Stimulated activated CD4-positive, alpha-beta T cell treated with anti-CD3 and anti-CD28 coated beads, Interleukin-1b, Interleukin-23, amount 100 ng/mL, for 4 hours (primary cell): ENCODE results near the gene B4GALNT1.
A peak's percentile ranks its signal among the peaks of the same experiment; 100 is the strongest.
"Not testable (repeated sequence)": the region's sequence is repeated elsewhere in the genome, so short reads cannot be mapped to it uniquely, and the experiment has no call there.

ENCODE experiments used
- DNase-seq, 2 donors: peaks; one replicate each; pipeline ENCODE4 v3.0.0-alpha.2; 2020; ENCODE audit warnings: low read depth in 2 of 2

Gene B4GALNT1

GRCh38 chr12:57609101-57609780 lies 23.8 kb downstream of the B4GALNT1 start:
- no peak for DNase-seq

DNA sequence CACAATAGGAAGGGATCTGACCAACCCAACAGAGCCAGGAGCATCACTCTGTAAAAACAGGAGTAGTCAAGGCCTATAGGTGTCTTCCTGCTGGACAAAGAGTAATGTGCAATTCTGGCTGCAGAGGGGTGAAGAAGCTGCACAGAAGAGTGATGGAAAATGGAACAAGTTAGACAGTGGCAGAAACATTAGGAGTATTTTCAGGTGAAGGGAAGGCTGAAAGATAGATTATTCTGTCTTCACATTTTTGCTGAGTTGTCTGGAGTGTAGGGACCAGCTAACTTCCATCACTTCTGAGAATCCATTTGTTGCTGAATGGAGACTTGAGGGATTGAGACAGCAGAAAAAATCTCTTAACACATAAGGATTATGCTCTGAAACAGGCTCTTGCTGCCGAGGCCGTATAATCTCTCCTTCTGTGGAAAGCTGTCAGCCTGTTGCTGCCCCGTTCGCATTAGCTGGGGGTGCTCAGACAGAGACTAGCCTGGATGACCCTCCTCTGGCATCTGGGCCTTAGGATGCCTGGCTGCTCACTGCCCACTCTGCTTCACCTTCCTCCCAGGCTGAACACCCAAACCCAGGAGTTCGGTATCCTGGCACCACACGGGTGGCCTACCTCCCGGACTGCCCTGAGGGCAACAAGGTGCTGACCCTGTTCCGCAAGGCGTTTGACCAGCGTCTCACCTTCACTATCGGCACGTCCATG lies 24.9 kb downstream of the B4GALNT1 start:
- no peak for DNase-seq

GRCh38 chr12:57606821-57607220 lies 26.2 kb downstream of the B4GALNT1 start:
- no peak for DNase-seq

DNA sequence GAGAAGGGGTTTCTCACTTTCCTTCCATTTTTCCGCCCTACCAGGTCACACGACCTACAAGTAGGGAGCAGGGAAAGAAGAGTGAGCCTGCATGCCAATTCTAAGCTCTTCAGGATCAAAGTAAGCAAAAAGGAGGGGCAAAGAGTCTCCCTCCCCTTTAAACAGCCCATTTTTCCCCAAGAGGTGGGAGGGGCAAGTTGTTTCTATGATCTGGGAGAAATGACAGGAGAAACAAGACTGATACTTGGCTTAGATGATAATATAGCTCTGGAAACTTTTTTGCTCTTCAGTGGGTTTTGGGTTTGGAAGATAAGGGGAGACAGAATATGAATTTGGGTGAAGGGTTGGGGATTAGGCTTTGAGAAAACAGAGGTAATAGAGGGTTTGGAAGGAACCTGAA lies 26.6 kb downstream of the B4GALNT1 start:
- DNase-seq, result no peak

GRCh38 chr12:57605811-57606311 lies 27.1 kb downstream of the B4GALNT1 start:
- no peak for DNase-seq

GRCh38 chr12:57604992-57605810 lies 27.8 kb downstream of the B4GALNT1 start:
- DNase-seq, result no peak

GRCh38 chr12:57604454-57604991 lies 28.5 kb downstream of the B4GALNT1 start, which contains the start of gene DTX3:
Gene DTX3 (plus strand): TSS chr12:57604824. CDS start chr12:57606518, 1,694 bp downstream.
- no peak for DNase-seq

GRCh38 chr12:57603815-57604453 lies 29.1 kb downstream of the B4GALNT1 start:
- DNase-seq, result no peak

GRCh38 chr12:57603324-57603723 lies 29.7 kb downstream of the B4GALNT1 start:
- no peak for DNase-seq

GRCh38 chr12:57602544-57602943 lies 30.5 kb downstream of the B4GALNT1 start:
- no peak for DNase-seq

DNA sequence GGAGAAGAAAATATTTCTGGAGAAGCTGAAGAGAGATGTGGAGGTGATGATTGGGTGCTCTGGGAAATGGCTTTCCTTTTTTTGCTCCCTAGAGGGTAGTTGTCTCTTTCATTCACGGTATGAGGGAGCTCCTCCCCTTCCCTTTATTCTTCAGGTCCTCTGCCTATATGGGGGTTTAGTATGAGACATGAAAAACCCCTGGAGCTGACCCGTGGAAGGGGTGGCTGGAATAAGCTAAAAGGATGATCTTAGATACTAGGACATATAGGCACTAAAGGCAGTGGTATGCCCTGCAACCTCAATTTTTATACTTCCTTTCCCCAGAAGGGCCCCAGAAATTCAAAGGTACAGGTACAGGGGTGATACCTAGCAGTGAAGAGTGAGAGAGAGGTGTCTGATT lies 32.6 kb downstream of the B4GALNT1 start:
- DNase-seq, result no peak

- no peak for DNase-seq
Observed at GRCh38 chr12:57593187-57593586, 39.8 kb downstream of the B4GALNT1 start.

DNA sequence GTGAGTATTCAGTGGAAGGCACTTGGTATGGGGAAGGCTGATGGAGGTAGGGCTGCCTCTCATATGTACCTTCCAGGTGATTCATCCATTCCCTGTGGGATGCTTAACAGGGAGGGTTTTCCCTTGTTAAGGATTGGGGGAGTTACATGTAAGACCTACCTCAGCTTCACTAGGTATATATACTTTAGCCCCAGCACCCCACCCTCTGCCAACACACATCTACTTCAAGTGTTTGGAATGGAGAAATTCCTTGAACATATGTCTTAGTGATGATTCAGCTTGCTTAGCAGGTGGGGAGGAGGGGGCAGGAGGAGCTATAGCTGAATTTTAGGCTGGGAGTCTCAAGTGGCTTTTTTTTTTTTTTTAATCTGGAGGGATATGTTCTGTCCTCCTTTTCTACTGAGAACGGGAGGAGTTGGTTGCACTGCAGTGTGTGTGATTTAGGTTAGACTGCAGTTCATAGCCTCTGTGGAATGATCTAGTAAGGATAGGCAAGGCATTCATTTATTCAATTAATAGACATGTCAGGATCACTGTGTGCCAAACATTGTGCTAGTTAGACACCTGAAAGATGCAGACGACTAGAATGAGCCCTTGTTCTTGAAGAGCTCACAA lies 40.3 kb downstream of the B4GALNT1 start:
- DNase-seq, result no peak

DNA sequence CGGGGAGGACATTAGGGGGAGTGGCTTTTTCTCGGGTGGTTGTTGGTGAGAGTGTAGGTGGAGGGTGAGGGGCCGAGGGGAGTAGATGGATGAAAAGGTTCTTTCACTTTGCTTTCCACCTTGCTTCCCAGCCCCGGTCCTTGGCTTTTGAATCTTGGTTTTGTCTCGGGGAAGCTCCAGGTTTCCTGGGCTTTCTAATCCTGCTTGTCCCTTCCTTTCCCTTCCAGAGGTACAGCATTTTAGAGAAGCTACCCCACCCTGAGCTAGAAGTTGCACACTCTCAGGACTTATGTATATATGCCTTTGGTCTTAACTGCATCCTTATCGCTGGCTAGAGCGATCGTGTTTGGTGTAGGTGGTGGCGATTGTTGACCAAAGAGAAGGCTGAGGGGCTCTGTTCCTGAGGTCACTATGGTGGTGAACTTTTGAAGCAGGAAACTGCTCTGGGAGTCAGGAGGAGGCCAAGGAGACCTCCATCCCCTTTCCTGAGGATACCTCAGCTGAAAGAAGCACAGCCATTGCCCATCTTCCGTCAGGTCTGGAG lies 41.1 kb downstream of the B4GALNT1 start:
- no peak for DNase-seq

DNA sequence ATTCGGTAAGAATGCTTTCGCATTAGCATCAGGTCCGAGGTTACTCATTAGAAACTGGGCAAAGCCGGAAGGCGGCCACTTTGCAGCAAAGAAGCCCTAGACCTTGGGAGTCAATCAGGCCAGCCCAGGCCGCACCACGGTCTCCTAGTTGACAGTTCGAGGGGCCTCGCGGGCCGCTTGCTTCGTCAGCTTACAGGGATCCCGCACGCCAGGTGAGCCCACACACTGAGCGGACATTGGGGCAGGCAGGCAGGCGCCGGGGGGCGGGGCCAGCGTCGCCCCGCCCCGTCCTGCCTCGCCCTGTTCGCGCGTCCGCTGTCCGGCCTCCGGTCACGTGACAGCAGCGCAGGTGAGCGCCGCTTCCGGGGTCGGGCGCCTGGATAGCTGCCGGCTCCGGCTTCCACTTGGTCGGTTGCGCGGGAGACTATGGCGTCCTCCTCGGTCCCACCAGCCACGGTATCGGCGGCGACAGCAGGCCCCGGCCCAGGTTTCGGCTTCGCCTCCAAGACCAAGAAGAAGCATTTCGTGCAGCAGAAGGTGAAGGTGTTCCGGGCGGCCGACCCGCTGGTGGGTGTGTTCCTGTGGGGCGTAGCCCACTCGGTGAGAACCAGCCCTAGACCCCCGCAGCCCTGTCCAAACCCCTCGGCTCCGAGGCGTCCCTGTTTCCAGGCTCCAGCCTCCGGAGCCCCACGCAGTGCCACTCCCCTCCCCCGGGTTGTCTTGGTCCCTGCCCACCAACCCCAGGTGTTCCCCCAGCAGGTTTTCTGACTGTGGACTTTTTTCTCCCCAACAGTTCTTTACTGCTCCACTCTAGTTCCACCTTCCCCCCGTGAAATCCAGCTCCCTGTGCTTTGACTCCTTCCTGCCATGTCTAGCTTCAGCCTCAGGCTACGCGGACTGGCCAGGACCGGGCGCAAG lies 41.9 kb downstream of the B4GALNT1 start, which contains the start of gene PIP4K2C:
Gene PIP4K2C, plus strand, starts transcription at position 329 of the 918 bp plus-strand sequence. Its CDS starts 98 bp downstream, at position 427.
- DNase-seq, result peak; percentile 46 to 74

- no peak for DNase-seq
Observed at GRCh38 chr12:57590479-57590863, 42.5 kb downstream of the B4GALNT1 start.

GRCh38 chr12:57588951-57589610 lies 43.9 kb downstream of the B4GALNT1 start:
- DNase-seq, result not testable (repeated sequence)

- no peak for DNase-seq
Observed at GRCh38 chr12:57586832-57587429, 46.1 kb downstream of the B4GALNT1 start.

DNA sequence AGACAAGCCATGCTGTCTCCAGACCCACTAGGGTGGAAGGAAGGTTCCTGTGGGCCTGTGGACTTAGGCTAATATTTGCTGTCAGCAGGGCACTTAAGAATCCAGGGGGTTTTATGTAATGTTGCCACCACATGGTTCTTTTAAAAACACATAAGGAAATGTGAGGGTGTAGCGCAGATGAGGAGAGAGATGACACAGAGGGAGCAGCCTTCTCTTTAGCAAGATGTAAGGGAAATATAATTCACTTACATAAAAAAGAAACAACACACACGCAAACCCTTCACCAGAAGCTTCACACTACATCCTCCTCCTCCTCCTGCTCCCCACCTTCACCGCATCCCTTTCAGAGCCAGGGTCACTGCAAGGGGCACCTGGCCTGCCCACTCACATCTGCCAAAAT lies 46.9 kb downstream of the B4GALNT1 start:
- DNase-seq, result no peak
